Skin epidermis (tissue), 12 donors: ENCODE results near the gene ATP2C2.
"Not testable (repeated sequence)": the region's sequence is repeated elsewhere in the genome, so short reads cannot be mapped to it uniquely, and the experiment has no call there.

Source experiments
- H3K27ac ChIP-seq, 21 experiments: fragments of 200-600 bp; sonication (generic) in 11 of 21; one replicate each; pipeline ENCODE4 v1.5.0; 2020; ENCODE audit warnings: mild to moderate bottlenecking in 3 of 21, inconsistent platforms in 2 of 21, moderate library complexity in 2 of 21
- H3K4me3 ChIP-seq, 7 experiments: fragments of 200-600 bp; sonication (generic) in 2 of 7; one replicate each; pipeline ENCODE4 v1.5.0; 2020; ENCODE audit warnings: inconsistent platforms in 2 of 7, mild to moderate bottlenecking in 2 of 7, moderate library complexity in 1 of 7

Gene ATP2C2

DNA sequence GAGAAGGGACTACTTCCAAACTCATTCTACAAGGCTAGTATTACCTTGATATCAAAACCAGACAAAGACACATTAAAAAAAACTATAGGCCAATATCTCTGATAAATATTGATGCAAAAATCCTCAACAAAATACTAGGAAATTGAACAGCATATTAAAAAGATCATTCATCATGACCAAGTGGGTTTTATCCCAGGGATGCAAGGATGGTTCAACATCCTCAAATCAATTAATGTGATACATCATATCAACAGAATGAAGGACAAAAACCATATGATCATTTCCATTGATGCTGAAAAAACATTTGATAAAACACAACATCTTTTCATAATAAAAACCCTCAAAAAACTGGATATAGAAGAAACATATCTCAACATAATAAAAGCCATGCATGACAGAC, 31.1 kb upstream of the ATP2C2 start:
- H3K4me3 ChIP-seq, H3K27ac ChIP-seq: not testable (repeated sequence)

DNA sequence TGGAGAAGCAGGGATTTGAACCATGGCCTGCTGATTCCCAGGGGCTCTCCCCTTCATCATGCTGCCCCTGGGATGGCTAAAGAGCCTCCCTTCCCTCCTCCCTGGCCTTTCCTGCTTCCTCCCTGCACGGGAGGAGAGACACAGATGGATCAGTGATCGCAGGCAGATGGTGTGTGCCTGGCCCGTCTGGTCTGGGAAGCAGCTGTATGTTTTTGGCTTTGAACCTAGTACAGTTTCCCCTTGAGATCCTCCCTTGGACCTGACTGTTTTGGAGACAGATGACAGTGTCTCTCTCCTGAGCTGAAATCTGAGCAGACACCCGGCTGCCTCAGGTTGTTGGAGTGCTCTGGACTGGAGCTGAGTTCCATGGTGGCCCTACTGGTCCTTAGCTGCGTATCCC, 29.0 kb upstream of the ATP2C2 start:
- Histone ChIP-seq H3K4me3 (no peak overlapping the region), H3K27ac (no peak overlapping the region)

DNA sequence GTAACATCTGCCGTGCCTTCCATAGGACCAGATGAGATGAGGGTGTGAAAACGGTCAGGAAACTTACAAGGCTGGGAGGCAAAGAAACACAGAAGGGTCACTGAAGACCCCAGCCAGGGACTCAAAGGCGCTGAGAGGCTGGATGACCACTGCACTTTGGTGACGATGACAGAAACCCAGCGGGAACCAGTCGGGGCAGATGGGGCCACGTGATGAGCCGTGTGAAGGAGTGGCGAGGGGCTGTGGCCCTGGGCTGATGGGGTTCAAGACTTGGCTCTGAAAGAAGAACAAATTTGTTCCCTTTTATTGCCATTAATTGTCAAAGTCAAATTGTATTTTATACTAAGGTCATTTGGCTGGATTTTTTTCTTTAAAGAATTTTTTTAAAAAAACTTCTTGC, 28.6 kb upstream of the ATP2C2 start:
- H3K27ac ChIP-seq = no peak overlapping the region
- no peak overlapping the region for H3K4me3 ChIP-seq

DNA sequence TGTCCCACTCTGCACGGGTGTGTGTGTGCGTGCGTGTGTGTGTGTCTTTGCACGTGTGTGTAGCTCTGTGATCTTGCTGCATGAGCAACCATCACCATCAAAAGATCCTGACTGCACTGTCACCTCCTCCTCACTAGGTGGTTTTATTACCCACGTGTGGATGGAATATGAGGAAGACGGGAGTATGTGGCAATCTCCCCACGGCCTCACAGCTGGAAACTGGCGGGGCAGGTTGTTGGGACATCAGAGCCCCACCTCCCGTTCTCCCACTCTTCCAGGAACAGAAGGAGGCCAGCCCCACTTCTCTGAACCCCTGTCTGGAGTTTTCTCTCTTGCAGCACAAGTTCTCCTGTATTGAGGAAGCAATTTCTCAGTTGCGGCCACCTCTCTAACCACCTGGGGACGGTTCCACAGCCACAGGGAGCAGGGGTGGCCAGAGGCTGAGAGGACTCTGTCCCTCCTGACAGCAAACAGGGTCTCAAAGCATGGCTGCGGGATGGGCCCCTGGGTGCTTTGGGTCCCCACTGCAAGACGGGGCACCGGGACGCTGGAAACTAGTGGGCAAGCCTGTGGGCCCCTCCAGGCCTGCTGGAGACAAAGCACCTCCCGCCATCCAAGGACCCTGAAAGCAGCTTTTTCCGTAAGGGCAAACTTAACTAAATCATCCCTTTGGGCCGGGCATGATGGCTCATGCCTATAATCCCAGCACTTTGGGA, 27.9 kb upstream of the ATP2C2 start:
- Histone ChIP-seq H3K4me3 (no peak overlapping the region), H3K27ac (peak overlapping the region in 10 of 21 experiments; percentile 9 to 77 (median 58))

DNA sequence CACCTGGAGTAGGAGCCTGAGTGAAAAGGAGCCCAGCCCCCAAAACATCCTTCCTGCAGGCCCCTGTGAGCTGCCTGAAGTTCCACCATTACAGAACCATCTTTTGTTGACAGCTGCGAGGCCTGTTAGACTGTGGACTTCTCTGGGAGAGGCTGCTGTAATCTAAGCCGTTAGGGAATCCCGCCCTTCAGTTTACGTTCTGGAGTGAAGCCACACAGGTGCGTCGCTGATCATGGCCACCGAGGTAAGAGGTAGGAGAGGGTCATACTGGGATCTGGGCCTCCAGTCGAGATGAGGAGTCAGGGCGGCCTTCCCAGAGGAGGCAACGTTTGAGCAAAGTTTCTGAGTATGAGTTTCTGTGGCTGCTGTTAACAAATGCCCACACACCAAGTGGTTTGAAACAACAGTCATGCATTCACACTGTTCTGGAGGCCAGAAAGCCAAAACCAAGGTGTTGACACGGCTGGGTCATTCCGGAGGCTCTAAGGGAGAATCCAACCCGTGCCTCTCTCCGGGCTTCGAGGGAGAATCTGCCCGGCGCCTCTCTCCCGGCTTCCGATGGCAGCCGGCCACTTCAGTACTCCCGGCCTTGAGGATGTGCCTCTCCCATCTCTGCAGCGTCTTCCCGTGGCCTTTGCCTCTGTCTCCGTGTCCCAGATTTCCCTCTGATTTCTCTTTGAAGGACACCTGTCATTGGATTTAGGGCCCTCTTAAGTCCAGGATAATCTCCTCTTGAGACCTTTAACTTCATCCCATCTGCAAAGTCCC, 26.6 kb upstream of the ATP2C2 start:
- Histone ChIP-seq H3K4me3 (no peak overlapping the region), H3K27ac (no peak overlapping the region)

DNA sequence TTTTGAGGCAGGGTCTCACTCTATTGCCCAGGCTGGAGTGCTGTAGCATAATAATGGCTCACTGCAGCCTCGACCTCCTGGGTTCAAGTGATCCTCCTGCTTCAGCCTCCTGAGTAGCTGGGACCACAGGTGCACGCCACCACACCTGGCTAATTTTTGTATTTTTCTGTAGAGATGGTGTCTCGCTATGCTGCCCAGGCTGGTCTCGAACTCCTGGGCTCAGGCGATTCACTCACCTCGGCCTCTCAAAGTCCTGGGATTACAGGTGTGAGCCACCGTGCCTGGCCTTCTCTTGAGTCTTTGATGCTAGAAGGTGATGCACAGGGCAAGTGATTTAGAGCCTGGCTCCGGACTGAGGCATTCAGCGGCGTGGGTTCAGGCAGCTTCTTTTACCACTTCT, 24.5 kb upstream of the ATP2C2 start:
- H3K4me3 ChIP-seq, H3K27ac ChIP-seq: not testable (repeated sequence)

DNA sequence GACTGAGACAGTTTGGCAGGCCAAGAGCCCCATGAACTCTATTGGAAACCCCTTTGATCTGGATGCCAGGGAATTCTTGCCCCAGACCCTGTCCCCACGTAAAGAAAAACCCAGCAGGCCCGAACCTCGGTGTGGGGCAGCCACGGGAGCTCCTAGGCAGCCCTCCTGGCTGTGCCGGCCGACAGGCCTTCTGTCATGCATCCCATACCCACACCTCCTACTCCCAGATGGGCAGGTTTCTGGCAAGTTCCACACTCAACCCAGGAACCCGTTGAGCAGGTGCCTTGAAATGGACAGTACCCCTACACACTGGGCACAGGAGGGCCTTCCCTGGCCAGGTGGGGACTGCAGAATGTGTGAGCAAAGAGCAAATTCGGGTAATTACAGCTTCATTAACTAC, 23.6 kb upstream of the ATP2C2 start:
- Histone ChIP-seq H3K4me3 (no peak overlapping the region), H3K27ac (no peak overlapping the region)

DNA sequence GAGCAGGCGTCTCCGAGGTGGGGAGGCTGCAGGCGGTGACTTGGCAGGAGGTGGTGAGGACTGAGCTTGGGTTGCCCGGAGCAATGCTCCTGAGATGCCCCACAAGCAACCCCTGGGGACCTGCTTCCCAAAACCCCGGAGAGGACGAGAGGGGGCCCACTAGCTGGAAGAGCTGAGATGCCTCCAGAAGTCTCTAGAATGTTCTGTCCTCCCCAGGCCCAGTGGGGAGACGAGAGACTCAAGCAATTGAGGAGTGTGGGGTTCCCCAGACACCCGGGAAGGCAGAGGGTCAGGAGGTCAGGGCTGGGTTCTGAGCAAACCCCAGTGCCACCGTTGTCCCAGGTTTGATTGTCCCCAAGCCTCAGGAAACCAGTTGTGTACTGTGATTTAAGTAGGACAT, 21.2 kb upstream of the ATP2C2 start:
- no peak overlapping the region for H3K27ac ChIP-seq
- no peak overlapping the region for H3K4me3 ChIP-seq

DNA sequence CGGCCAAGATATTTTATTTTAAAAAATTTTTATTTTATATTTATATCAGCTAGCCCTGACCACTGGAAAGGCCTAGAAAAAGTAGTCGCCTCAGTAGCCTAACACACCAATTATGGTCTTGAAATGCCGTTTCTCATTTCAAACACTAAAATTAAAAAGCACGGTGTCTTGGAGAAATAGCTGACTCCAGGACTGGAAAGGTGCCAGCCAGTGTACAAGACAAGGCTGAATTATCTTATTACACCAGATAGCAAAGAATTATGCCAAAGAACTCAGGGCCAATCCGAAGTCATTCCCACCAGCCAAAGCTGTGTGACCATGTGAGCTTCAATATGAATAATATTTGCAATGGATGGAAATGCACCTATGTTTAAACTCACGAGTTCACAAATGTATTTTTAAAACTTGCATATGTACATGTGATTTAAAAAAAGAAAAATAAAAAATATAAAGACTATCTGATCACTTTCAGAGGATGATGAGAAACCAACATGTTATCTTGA, 19.9 kb upstream of the ATP2C2 start:
- H3K4me3 ChIP-seq = no peak overlapping the region
- no peak overlapping the region for H3K27ac ChIP-seq

DNA sequence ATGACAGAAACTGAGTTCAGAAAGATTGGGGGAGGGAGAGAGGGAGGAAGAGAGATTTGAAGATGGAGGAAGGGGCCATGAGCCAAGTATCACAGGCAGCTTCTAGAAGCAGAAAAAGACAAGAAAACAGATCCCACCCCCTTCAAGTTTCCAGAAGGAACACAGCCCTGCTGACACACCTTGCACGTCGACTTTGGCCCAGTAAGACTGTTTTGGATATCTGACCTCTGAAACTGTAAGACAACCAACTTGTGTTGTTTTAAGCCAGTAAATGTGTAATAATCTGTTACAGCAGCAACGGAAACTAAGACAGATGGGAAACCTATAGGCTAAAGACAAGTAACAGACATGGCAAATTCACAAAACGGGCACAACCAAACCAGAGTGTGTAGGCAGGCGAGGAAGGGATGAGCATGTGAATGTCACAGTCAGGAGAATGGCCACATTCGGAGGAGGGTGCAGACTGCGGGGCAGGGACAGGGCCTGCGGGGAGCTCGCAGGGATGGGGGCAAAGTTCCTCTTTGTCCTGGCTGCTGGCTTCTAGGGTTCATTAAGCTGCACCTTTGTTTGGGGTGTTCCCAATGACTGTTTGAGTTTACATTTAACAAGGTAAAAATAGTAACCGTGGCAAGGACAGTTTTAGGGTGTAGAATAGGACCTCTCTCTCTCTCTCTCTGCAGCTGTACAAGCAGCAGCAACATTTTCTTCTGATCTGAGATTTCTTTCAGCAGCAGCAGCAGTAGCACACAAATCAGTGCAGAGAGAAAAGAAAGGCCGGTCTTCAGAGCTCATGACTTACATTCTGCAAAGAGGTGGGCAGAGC, 18.3 kb upstream of the ATP2C2 start:
- no peak overlapping the region for H3K27ac ChIP-seq
- no peak overlapping the region for H3K4me3 ChIP-seq

DNA sequence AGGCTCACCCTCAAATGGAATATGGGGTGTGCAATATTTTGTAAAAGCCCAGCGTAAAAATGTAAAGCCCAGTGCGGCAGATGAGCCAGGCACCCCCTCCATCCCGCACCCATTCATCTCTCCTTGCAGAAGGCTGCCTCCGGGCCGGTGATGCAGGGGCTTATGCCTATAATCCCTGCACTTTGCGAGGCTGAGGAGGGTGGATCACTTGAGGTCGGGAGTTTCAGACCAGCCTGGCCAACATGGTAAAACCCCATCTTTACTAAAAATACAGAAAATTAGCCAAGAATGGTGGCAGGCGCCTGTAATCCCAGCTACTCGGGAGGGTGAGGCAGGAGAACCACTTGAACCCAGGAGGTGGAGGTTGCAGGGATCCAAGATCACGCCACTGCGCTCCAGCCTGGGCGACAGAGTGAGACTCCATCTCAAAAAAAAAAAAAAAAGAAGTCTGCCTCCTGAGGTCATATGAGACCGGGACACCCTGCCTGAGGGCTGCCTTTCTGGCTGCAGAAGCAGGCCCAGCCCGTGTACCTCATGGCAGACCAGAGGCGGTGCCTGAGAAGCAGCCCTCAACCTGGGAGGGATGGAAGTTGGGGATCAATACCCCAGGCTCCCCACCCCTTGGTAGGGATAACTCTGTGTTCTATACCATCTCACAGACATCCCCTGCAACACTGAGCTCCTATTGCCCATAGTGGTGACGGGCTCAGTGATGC, 17.5 kb upstream of the ATP2C2 start:
- Histone ChIP-seq H3K27ac (no peak overlapping the region), H3K4me3 (no peak overlapping the region)

DNA sequence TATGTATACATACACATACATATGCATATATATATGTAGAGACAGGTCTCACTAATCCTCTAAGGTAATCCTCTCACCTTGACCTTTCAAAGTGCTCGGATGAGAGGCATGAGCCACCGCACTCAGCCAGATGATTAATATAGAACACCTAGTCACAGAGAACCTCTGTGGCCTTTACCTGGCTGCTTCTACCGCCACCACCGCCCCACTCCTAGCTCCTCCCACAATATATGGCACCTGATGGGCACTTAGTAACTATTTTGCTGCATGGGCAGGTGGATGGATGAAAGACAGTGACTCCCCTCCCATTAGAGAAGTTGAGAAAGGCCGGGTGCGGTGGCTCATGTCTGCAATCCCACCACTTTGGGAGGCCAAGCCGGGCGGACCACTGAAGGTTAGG, 16.7 kb upstream of the ATP2C2 start:
- H3K4me3 ChIP-seq = no peak overlapping the region
- H3K27ac ChIP-seq = no peak overlapping the region

DNA sequence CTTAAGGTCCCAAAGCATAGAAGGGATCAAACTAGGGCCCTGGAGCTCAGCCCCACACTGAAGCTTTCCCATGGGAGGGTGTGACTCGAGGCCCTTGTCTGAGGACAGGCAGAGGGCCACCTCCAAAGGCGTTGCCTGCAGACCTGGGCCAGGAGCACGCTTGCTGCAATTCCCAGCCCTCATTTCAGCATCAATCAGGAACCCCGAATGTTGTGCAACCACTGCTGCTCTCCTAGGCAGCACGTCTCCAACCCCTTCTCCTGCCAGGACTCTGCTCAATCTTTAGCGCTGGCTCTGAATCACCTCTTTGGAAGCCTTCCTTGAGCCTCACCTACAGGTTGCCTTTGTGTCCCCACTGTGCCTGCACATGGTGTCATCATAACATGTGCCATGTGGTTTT, 14.0 kb upstream of the ATP2C2 start:
- H3K4me3 ChIP-seq = no peak overlapping the region
- H3K27ac ChIP-seq = peak overlapping the region in 8 of 21 experiments; percentile 14 to 65 (median 32)

DNA sequence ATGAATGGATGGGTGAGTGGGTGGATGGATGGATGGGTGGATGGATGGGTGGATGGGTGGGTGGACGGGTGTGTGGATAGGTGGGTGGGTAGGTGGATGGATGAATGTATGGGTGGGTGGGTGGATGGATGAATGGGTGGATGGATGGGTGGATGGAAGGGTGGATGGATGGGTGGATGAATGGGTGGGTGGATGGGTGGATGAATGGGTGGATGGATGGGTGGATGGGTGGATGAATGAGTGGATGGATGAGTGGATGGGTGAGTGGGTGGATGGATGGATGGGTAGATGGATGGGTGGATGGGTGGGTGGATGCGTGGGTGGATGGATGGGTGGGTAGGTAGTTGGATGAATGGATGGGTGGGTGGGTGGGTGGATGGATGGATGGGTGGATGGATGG, 13.2 kb upstream of the ATP2C2 start:
- H3K27ac ChIP-seq = peak overlapping the region in 1 of 21 experiments; percentile 78
- H3K4me3 ChIP-seq = no peak overlapping the region

DNA sequence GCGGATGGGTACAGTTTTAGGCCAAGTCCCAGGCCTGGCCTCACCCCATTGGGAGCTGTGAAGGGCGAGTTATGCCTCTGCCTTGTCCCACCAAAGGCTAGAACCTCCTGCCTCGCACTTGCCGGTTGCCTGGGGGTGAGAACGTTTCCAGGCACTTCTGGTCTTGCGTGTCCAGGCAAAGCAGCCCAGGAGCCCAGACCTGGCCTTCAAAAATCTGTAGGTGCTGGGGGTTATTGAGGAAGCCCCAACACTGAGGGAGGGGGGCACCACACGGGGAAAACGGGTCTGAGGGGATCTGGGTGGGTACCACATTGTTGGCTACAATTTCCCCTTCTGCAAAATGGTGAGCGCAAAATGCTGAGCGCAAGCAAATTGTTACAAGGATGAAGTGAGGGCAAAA, 12.2 kb upstream of the ATP2C2 start:
- peak overlapping the region in 4 of 21 experiments; percentile 30 to 78 (median 50) for H3K27ac ChIP-seq
- no peak overlapping the region for H3K4me3 ChIP-seq

DNA sequence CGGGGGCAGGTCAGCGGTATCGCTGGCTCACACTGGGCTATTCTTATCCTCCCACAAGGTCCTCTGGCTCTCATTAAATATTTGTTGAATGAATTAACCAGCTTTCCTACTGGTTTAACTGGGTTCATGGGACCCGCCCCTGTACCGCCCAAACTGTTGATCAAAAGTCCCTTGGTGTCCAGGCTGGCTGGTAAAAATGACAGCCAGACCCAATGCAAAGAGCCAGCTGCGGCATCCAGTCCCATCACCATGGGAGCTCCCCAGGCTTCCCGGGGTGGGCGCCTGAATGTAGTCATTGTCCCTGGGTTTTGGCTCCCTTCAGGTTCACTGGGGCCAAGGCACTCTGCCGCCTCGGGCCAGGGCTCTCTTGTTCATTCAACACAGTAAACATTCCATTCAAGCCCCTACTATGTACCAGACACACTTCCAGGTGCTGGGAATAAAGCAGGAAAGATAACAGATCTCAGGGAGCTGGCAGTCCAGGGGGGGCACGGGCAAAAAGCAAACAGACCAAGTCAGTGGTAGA, 11.7 kb upstream of the ATP2C2 start:
- H3K27ac ChIP-seq = peak overlapping the region in 6 of 21 experiments; percentile 38 to 78 (median 58)

DNA sequence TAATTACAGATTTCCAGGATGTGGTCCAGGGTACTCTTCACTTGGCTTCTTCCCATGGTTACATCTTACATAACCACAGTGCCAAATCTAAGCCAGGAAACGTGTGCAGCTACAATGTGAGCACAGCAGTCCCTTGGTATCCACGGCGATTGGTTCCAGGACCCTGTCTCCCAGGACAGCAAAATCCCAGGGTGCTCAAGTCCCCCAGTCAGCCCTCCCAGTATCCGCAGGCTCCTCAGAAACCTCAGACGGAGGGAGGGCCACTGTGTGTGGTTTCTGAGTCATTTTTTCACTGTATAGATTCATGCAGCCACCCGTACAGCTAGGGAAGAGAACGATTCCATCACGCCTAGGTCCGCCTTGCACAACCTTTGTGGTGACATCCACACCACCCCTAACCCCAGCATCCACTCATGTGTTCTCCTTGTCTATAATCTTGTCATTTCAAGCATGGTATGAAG, 11.1 kb upstream of the ATP2C2 start:
- Histone ChIP-seq H3K27ac (peak overlapping the region in 6 of 21 experiments; percentile 38 to 78 (median 58)), H3K4me3 (no peak overlapping the region)

More for the DNA sequence above, 11.7 kb upstream of the ATP2C2 start:
- H3K4me3 ChIP-seq = no peak overlapping the region

DNA sequence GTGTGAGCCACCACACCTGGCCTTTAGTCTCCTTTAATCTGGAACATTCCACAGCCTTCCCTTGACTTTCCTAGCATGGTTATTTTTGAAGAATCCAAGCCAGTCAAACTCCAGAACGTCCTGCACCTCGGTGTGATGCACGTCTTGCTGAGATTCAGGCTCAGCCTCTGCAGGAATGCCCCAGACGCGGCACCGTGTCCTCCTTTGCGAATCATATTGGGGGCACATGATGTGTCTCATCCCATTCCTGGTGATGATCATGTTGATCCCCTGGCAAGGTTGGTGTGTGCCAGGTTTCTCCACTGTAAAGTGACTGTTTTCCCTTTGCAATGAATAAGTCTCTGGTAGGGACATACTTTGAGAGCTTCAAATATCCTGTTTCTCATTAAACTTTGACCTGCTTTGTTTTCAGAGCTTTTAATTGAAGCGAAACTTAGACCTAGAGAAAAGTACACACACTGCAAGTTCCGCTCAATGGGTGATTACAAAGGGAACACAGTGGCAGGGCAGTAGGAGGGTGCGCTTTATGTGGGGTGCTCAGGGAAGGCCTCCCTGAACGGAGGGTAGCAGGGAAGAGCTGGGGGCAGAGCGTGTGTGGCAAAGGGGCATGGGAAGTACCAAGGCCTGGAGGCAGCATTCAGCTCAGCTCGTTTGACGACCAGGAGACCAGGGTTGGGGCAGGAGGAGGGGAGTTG, 9.6 kb upstream of the ATP2C2 start:
- Histone ChIP-seq H3K4me3 (no peak overlapping the region), H3K27ac (no peak overlapping the region)

DNA sequence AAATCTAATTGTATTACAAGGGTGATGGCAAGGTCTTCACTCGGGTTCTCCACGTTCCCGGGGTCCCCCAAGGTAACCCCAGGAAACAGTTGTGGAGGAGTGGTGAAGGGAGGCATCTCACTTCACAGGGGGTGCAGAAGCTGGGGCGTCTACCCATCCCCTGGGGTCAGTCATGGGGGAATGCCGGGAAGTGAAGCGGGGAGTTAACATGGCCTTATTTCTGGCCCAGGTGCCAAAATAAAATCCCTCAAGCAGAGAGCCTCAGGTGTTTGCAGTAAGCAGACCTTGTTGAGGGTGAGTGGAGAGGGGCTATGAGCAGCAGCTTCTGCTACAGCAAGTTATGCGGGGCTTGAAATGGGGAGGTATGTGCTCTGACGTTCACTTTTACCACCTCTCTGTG, 9.0 kb upstream of the ATP2C2 start:
- Histone ChIP-seq H3K4me3 (no peak overlapping the region), H3K27ac (no peak overlapping the region)
